HG02970 (cell line): ENCODE results near the gene ZBTB43.
A peak's percentile ranks its signal among the peaks of the same experiment; 100 is the strongest.

Experiments
- ATAC-seq: cut with Tn5 transposase; IDR thresholded peaks from one replicate; pipeline ENCODE4 v1.9.1; 2021; ENCODE audit warnings: mild to moderate bottlenecking, moderate library complexity, moderate number of reproducible peaks; ENCODE audit not compliant: unreplicated experiment, low FRiP score

ZBTB43 gene

GRCh38 chr9:126856326-126856877 is 51.6 kb downstream of the ZBTB43 start:
- no peak for ATAC-seq

GRCh38 chr9:126857261-126857960 is 52.6 kb downstream of the ZBTB43 start:
- no peak for ATAC-seq

- ATAC-seq = no peak
These were observed 54.3 kb downstream of the ZBTB43 start for GRCh38 chr9:126859111-126859510.

- peak; percentile 74 for ATAC-seq
These were observed 55.4 kb downstream of the ZBTB43 start, which contains the start of gene ZBTB34 for GRCh38 chr9:126860077-126860756. Gene ZBTB34, plus strand, starts transcription at chr9:126860639. Its CDS starts 18,761 bp downstream, at chr9:126879400.

GRCh38 chr9:126860757-126861466 is 56.1 kb downstream of the ZBTB43 start:
- ATAC-seq = peak; percentile 17

- no peak for ATAC-seq
These were observed 56.9 kb downstream of the ZBTB43 start for GRCh38 chr9:126861707-126862103.

- no peak for ATAC-seq
These were observed 57.4 kb downstream of the ZBTB43 start for GRCh38 chr9:126862104-126862761.

- no peak for ATAC-seq
These were observed 59.9 kb downstream of the ZBTB43 start for GRCh38 chr9:126864771-126865170.

- ATAC-seq = no peak
These were observed 64.5 kb downstream of the ZBTB43 start for GRCh38 chr9:126869368-126869767.

GRCh38 chr9:126872516-126872915 is 67.7 kb downstream of the ZBTB43 start:
- no peak for ATAC-seq

GRCh38 chr9:126874546-126875314 is 69.9 kb downstream of the ZBTB43 start:
- no peak for ATAC-seq

- ATAC-seq = no peak
These were observed 71.1 kb downstream of the ZBTB43 start for GRCh38 chr9:126875756-126876510.

GRCh38 chr9:126876531-126876930 is 71.7 kb downstream of the ZBTB43 start:
- no peak for ATAC-seq

GRCh38 chr9:126877418-126877817 is 72.6 kb downstream of the ZBTB43 start:
- ATAC-seq = no peak

- no peak for ATAC-seq
These were observed 74.4 kb downstream of the ZBTB43 start for GRCh38 chr9:126879288-126879687.

GRCh38 chr9:126880226-126880946 is 75.5 kb downstream of the ZBTB43 start:
- ATAC-seq = no peak

- ATAC-seq = no peak
These were observed 76.1 kb downstream of the ZBTB43 start for GRCh38 chr9:126880947-126881332.

- ATAC-seq = no peak
These were observed 77.9 kb downstream of the ZBTB43 start for GRCh38 chr9:126882746-126883145.
